Measurements from ENCODE around the gene HOXA11.

GRCh38 chr7:27182861-27183681 is 2.0 kb downstream of the HOXA11 start:
- TF ChIP-seq FOXP1 (CRISPR knock-in tag; IDR thresholded peaks at IDR 0.05; ENCODE audit: borderline replicate concordance): no peak
- no peak for TF ChIP-seq CTCF (IDR thresholded peaks at IDR 0.05)
- no peak for TF ChIP-seq ZBTB21 (CRISPR knock-in tag; IDR thresholded peaks at IDR 0.05; ENCODE audit: borderline replicate concordance)
- TF ChIP-seq CREM (CRISPR knock-in tag; IDR thresholded peaks at IDR 0.05): no peak
- TF ChIP-seq SP1 (CRISPR knock-in tag; conservative IDR thresholded peaks at IDR 0.05): no peak

Measured in WTC11 (cell line).